ENCODE measurements around the gene NDUFC1.
"Not testable (repeated sequence)": the region's sequence is repeated elsewhere in the genome, so short reads cannot be mapped to it uniquely, and the experiment has no call there.

NDUFC1 gene

DNA sequence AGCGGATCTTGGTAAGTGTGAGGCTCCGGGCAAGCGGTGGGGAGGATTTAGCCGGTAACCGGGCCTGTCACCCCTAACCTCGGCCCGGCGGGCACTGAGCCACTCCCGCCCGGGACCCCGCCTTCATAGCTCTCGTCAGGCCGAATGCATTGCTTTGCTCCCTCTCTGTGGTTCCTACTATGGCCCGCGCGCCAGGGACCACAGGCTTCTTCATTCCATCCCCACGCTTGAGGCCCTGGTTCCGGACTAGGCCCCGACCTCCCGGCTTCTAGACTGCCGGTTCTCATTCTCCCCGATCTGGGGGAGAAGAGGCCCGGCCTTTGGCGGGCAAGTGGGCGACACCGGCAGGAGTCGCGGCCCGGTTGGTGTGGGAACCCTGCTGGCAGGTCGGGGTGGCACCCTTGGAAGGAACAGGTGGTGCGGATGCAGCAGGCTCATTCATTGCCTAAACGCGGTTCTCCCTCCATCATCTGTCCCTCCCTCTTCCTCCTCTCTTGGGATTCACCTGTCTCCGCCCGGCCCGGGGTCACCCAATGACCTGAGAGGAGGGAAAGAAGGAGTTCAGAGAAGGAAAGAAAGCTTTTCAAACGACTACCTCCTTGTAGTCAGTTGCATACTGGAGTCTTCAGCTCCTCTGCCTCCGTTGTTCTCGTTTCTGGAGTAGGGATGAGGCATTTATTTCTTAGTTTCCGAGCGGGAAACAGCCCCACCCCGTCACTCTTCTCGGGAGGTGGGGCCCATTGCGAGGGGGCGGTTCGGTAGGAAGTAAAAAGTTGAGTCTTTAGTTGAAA lies at the start of gene NDUFC1:
TSS of gene NDUFC1 (minus strand) at position 657 of the 791 bp plus-strand sequence. CDS start 6,679 bp downstream, outside the sequence.
- peaks cover 32% of the 10 kb centered on the region for H3K36me3 ChIP-seq (ENCODE audit: control insufficient read depth, insufficient read depth, low read length)

DNA sequence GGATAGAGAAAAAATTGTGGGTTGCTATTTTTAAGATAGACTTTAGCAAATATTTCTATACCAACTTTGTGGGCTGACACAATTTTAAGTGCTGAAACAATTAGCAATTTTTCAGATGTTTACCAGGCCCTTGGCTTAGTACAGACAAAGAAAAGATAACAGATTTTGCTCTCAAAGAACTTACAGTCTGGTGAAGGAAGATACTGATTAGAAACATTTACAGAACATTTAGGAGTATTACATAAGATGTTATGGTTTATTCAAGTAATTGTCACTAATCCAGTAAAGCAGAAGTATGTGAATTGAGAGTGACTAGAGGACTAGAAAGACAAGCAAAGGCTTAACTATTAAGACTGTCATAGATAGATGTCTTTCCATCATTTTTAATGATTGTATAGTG lies 35.3 kb upstream of the NDUFC1 start:
- Histone ChIP-seq H3K9ac (ENCODE audit: low read length) (no peak overlapping the region), H3K9me3 (ENCODE audit: control insufficient read depth, insufficient read depth, low read depth, low read length) (no peaks in the 10 kb centered on the region), H3K27ac (ENCODE audit: low read depth, low read length) (no peak overlapping the region), H3K4me3 (ENCODE audit: low read depth, low read length) (no peak overlapping the region), H3K4me1 (ENCODE audit: control insufficient read depth, insufficient read depth, low read length) (no peaks in the 10 kb centered on the region), H3K27me3 (ENCODE audit: control insufficient read depth, insufficient read depth, low read length) (no peaks in the 10 kb centered on the region), H3K36me3 (ENCODE audit: control insufficient read depth, insufficient read depth, low read length) (peaks cover 70% of the 10 kb centered on the region)

More for the DNA sequence above, at the start of gene NDUFC1:
- peak within 1 kb of the TSS; percentile 88 for H3K4me3 ChIP-seq (ENCODE audit: low read depth, low read length)
- H3K9me3 ChIP-seq (ENCODE audit: control insufficient read depth, insufficient read depth, low read depth, low read length) = peaks cover 4% of the 10 kb centered on the region; the same call in 1 of the 2 replicates
- H3K9ac ChIP-seq (ENCODE audit: low read length) = peak within 1 kb of the TSS; percentile 95
- H3K4me1 ChIP-seq (ENCODE audit: control insufficient read depth, insufficient read depth, low read length) = peaks cover 8% of the 10 kb centered on the region
- H3K27ac ChIP-seq (ENCODE audit: low read depth, low read length) = peak within 1 kb of the TSS; percentile 70
- H3K27me3 ChIP-seq (ENCODE audit: control insufficient read depth, insufficient read depth, low read length) = no peaks in the 10 kb centered on the region

DNA sequence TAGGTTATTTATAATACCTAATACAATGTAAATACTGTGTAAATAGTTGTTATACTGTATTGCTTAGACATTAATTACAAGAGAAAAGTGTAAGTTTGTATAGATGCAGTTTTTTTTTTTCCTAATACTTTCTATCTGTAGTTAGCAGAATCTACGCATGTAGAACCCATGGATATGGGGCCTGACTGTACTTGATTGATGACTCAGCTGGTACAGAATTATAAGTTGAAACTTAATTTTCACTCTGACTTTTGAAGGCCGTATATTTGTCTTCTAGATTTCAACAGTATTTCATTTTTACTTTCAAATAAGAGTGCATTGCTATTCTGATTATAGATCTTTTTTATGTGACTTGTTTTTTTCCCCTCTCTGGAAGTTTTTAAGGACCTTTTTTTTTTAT lies 30.8 kb upstream of the NDUFC1 start:
- H3K4me1 ChIP-seq (ENCODE audit: control insufficient read depth, insufficient read depth, low read length) = peaks cover 3% of the 10 kb centered on the region; the same call in 1 of the 2 replicates
- no peak overlapping the region for H3K4me3 ChIP-seq (ENCODE audit: low read depth, low read length)
- no peak overlapping the region for H3K27ac ChIP-seq (ENCODE audit: low read depth, low read length)
- H3K36me3 ChIP-seq (ENCODE audit: control insufficient read depth, insufficient read depth, low read length) = peaks cover 45% of the 10 kb centered on the region
- no peak overlapping the region for H3K9ac ChIP-seq (ENCODE audit: low read length)
- H3K27me3 ChIP-seq (ENCODE audit: control insufficient read depth, insufficient read depth, low read length) = no peaks in the 10 kb centered on the region
- no peaks in the 10 kb centered on the region for H3K9me3 ChIP-seq (ENCODE audit: control insufficient read depth, insufficient read depth, low read depth, low read length)

DNA sequence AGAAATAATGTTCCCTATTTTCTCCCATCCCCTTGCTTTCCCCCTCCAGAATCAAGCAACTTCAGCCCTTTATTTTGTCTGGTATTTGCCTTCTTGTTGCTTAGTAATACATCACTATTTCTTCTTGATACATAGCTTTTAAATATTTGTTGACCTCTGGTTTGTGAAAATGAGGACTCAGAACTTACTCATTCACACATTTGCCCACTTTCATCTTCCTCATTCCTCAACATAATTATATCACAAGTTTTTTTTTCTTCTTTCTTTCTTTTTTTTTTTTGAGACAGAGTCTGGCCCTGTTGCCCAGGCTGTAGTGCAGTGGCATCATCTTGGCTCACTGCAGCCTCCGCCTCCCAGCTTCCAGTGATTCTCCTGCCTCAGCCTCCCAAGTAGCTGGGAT lies 28.9 kb upstream of the NDUFC1 start:
- Histone ChIP-seq H3K4me3 (ENCODE audit: low read depth, low read length) (no peak overlapping the region), H3K9ac (ENCODE audit: low read length) (no peak overlapping the region), H3K4me1 (ENCODE audit: control insufficient read depth, insufficient read depth, low read length) (peaks cover 3% of the 10 kb centered on the region; the same call in 1 of the 2 replicates), H3K36me3 (ENCODE audit: control insufficient read depth, insufficient read depth, low read length) (peaks cover 32% of the 10 kb centered on the region), H3K27ac (ENCODE audit: low read depth, low read length) (no peak overlapping the region), H3K9me3 (ENCODE audit: control insufficient read depth, insufficient read depth, low read depth, low read length) (no peaks in the 10 kb centered on the region), H3K27me3 (ENCODE audit: control insufficient read depth, insufficient read depth, low read length) (no peaks in the 10 kb centered on the region)

DNA sequence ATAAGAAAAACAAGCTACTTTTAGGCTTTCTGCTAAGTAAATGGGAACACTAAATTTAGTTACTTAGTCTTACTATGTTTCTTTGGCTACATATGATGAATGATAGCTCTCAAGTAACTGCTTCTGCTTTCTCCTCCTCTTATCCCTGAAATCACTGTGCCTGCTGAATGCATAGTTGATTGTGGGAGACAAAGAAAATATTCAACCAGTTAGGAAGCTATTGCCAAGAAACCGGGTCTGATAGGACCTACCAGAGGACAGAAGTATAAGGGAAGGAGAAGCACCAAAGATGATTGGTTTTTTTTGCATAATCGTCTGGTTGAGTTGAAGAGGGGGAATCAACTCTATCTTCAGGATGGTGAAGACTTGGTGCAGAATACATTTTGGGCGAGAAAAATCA lies 28.0 kb upstream of the NDUFC1 start:
- peaks cover 26% of the 10 kb centered on the region for H3K36me3 ChIP-seq (ENCODE audit: control insufficient read depth, insufficient read depth, low read length)
- no peak overlapping the region for H3K9ac ChIP-seq (ENCODE audit: low read length)
- no peak overlapping the region for H3K27ac ChIP-seq (ENCODE audit: low read depth, low read length)
- H3K27me3 ChIP-seq (ENCODE audit: control insufficient read depth, insufficient read depth, low read length) = no peaks in the 10 kb centered on the region
- peaks cover 3% of the 10 kb centered on the region; the same call in 1 of the 2 replicates for H3K4me1 ChIP-seq (ENCODE audit: control insufficient read depth, insufficient read depth, low read length)
- no peak overlapping the region for H3K4me3 ChIP-seq (ENCODE audit: low read depth, low read length)
- no peaks in the 10 kb centered on the region for H3K9me3 ChIP-seq (ENCODE audit: control insufficient read depth, insufficient read depth, low read depth, low read length)

DNA sequence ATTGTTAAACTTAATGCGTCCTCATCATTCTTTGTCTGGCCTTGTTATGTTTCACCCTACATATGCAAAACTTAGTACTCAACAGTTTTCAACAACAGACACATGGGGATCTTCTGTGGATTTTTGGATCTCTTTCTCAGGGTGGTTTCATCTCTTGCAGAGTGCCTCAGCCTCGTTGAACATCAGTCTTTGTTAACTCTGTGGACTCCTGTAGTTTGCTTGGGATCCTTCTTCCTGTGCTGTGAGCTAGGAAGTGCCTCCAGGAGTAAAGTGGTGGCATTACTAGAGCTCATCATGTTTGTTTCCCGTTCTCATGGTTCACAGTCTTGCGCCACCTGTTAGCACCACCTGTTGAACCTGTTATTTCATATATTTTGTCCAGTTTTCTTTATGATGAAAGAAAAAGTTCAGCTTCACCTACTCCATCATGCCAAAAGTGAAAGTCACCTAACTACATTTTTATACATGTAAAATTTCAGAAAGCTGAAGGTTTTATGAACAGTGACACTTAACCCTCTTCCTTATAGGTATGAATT lies 27.5 kb upstream of the NDUFC1 start:
- Histone ChIP-seq H3K27ac (ENCODE audit: low read depth, low read length) (no peak overlapping the region), H3K4me3 (ENCODE audit: low read depth, low read length) (no peak overlapping the region), H3K9me3 (ENCODE audit: control insufficient read depth, insufficient read depth, low read depth, low read length) (no peaks in the 10 kb centered on the region), H3K4me1 (ENCODE audit: control insufficient read depth, insufficient read depth, low read length) (peaks cover 3% of the 10 kb centered on the region; the same call in 1 of the 2 replicates), H3K36me3 (ENCODE audit: control insufficient read depth, insufficient read depth, low read length) (peaks cover 21% of the 10 kb centered on the region), H3K27me3 (ENCODE audit: control insufficient read depth, insufficient read depth, low read length) (no peaks in the 10 kb centered on the region), H3K9ac (ENCODE audit: low read length) (no peak overlapping the region)

DNA sequence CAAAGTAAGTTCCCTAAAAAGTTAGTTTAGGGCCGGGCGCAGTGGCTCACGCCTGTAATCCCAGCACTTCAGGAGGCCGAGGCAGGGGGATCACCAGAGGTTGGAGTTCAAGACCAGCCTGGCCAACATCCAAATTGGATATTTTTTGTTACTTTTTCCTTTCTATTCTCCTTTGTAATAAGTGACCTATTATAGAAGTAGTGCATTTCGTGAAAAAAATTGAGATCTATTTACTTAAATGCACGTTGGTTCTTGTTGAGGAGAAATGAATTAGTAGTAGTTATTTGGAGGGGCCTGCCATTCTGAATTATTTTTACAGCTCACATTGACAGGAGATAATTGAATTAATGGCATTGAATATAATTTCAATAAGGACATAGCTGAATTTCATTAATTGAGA lies 22.3 kb upstream of the NDUFC1 start:
- Histone ChIP-seq H3K36me3 (ENCODE audit: control insufficient read depth, insufficient read depth, low read length) (peaks cover 7% of the 10 kb centered on the region; the same call in 1 of the 2 replicates), H3K9ac (ENCODE audit: low read length) (no peak overlapping the region), H3K27me3 (ENCODE audit: control insufficient read depth, insufficient read depth, low read length) (no peaks in the 10 kb centered on the region), H3K4me3 (ENCODE audit: low read depth, low read length) (no peak overlapping the region), H3K9me3 (ENCODE audit: control insufficient read depth, insufficient read depth, low read depth, low read length) (0 out of 2 replicates have a peak, but pooled peaks cover 2% of the 10 kb centered on the region), H3K4me1 (ENCODE audit: control insufficient read depth, insufficient read depth, low read length) (peaks cover 3% of the 10 kb centered on the region; the same call in 1 of the 2 replicates), H3K27ac (ENCODE audit: low read depth, low read length) (no peak overlapping the region)

DNA sequence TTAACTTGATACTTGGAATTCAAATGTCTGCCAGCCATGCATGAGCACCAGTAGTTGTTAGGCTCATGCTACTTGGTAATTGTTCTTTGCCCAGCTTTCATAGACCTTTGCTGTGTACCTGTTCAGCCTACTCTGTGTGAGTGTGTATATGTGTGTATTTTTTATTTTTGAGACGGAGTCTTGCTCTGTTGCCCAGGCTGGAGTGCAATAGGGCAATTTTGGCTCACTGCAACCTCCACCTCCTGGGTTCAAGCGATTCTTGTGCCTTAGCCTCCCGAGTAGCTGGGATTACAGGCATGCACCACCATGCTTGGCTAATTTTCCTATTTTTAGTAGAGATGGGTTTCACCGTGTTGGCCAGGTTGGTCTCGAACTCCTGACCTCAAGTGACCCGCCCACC lies 20.3 kb upstream of the NDUFC1 start:
- H3K9ac ChIP-seq (ENCODE audit: low read length); H3K36me3 ChIP-seq (ENCODE audit: control insufficient read depth, insufficient read depth, low read length); H3K9me3 ChIP-seq (ENCODE audit: control insufficient read depth, insufficient read depth, low read depth, low read length); H3K4me1 ChIP-seq (ENCODE audit: control insufficient read depth, insufficient read depth, low read length); H3K27ac ChIP-seq (ENCODE audit: low read depth, low read length); H3K4me3 ChIP-seq (ENCODE audit: low read depth, low read length); H3K27me3 ChIP-seq (ENCODE audit: control insufficient read depth, insufficient read depth, low read length): not testable (repeated sequence)

DNA sequence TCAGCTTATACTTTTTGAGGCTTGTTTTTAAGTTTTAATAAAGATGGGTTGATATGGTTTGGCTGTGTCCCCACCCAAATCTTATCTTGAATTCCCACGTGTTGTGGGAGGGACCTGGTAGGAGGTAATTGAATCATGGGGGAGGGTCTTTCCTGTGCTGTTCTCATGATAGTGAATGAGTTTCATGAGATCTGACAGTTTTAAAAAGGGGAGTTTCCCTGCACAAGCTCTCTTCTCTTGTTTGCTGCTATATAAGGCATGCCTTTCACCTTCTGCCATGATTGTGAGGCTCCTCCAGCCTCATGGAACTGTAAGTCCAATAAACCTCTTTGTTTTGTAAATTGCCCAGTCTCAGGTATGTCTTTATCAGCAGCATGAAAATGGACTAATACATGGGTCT lies 19.8 kb upstream of the NDUFC1 start:
- not testable (repeated sequence) for H3K4me3 ChIP-seq (ENCODE audit: low read depth, low read length); H3K4me1 ChIP-seq (ENCODE audit: control insufficient read depth, insufficient read depth, low read length); H3K9ac ChIP-seq (ENCODE audit: low read length); H3K9me3 ChIP-seq (ENCODE audit: control insufficient read depth, insufficient read depth, low read depth, low read length); H3K36me3 ChIP-seq (ENCODE audit: control insufficient read depth, insufficient read depth, low read length); H3K27ac ChIP-seq (ENCODE audit: low read depth, low read length); H3K27me3 ChIP-seq (ENCODE audit: control insufficient read depth, insufficient read depth, low read length)

DNA sequence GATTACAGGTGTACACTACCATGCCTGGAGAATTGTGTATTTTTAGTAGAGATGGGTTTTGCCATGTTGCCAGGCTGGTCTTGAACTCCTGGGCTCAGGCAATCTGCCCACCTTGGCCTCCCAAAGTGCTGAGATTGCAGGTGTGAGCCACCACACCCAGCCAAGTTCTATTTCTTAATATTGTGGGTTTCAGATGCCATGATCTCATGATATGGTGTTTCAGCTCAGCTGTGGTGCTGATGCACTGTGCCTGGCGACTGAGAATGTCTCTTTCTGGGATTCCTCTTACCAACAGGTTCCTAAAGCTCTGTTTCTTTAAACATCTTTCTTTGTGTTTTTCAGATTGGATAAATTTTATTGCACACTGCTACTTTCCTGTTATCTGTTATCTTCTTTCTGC lies 17.3 kb upstream of the NDUFC1 start:
- peaks cover 20% of the 10 kb centered on the region for H3K4me1 ChIP-seq (ENCODE audit: control insufficient read depth, insufficient read depth, low read length)
- H3K27ac ChIP-seq (ENCODE audit: low read depth, low read length) = no peak overlapping the region
- no peaks in the 10 kb centered on the region; the same call in 1 of the 2 replicates for H3K36me3 ChIP-seq (ENCODE audit: control insufficient read depth, insufficient read depth, low read length)
- no peak overlapping the region for H3K4me3 ChIP-seq (ENCODE audit: low read depth, low read length)
- no peaks in the 10 kb centered on the region for H3K27me3 ChIP-seq (ENCODE audit: control insufficient read depth, insufficient read depth, low read length)
- H3K9me3 ChIP-seq (ENCODE audit: control insufficient read depth, insufficient read depth, low read depth, low read length) = peaks cover 4% of the 10 kb centered on the region; the same call in 1 of the 2 replicates
- H3K9ac ChIP-seq (ENCODE audit: low read length) = no peak overlapping the region

DNA sequence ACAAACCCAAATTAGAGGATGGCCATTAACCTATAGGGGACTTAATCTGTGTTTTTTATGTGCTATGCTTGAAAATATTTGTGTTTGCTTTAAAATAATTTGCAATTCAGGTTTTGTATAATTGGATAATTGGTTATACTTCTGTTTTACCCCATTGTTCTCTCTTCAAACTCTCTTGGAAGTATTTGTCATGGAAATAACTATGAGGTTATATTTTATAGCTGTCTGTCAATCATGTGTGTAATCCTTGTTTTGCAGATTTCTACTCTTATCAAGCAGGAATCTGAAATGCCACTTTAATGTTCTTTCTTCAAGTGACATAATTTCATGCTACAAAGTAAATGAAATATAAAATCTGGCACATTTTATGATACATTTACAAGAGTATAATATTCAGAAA lies 15.4 kb upstream of the NDUFC1 start:
- Histone ChIP-seq H3K27ac (ENCODE audit: low read depth, low read length) (no peak overlapping the region), H3K4me3 (ENCODE audit: low read depth, low read length) (no peak overlapping the region)

More for the DNA sequence above, 15.4 kb upstream of the NDUFC1 start:
- Histone ChIP-seq H3K36me3 (ENCODE audit: control insufficient read depth, insufficient read depth, low read length) (peaks cover 3% of the 10 kb centered on the region; the same call in 1 of the 2 replicates), H3K9ac (ENCODE audit: low read length) (no peak overlapping the region), H3K4me1 (ENCODE audit: control insufficient read depth, insufficient read depth, low read length) (peaks cover 35% of the 10 kb centered on the region), H3K9me3 (ENCODE audit: control insufficient read depth, insufficient read depth, low read depth, low read length) (peaks cover 4% of the 10 kb centered on the region; the same call in 1 of the 2 replicates), H3K27me3 (ENCODE audit: control insufficient read depth, insufficient read depth, low read length) (no peaks in the 10 kb centered on the region)

Measured in HUES6 (cell line).